ENCODE data around the gene MCC.

The MCC gene

GRCh38 chr5:113242481-113243348 lies 245.5 kb downstream of the MCC start:
- no peaks in the 10 kb centered on the region for H3K36me3 ChIP-seq (ENCODE audit: insufficient read depth, insufficient read length, low read length)
- H3K4me3 ChIP-seq (ENCODE audit: insufficient read length, low read depth): no peak overlapping the region
- H3K27me3 ChIP-seq (ENCODE audit: insufficient read depth, insufficient read length): no peaks in the 10 kb centered on the region
- H3K4me1 ChIP-seq (ENCODE audit: insufficient read depth, insufficient read length): no peaks in the 10 kb centered on the region
- TF ChIP-seq SUZ12 (IDR thresholded peaks at IDR 0.05; ENCODE audit: extremely low read depth, insufficient read depth, insufficient read length) (no peak), ZNF274 (IDR thresholded peaks at IDR 0.05; ENCODE audit: low read depth, low read length) (no peak), YY1 (IDR thresholded peaks at IDR 0.05; ENCODE audit: insufficient read depth, insufficient read length) (no peak)
- no peaks in the 10 kb centered on the region; the same call in 1 of the 2 replicates for H3K9me3 ChIP-seq (ENCODE audit: insufficient read depth, low read length)
- no peak overlapping the region for H3K9ac ChIP-seq (ENCODE audit: insufficient read length, low read depth)
- DNase-seq (ENCODE audit: low read depth, low spot score): no peak

- Histone ChIP-seq H3K4me1 (ENCODE audit: insufficient read depth, insufficient read length) (no peaks in the 10 kb centered on the region), H3K4me3 (ENCODE audit: insufficient read length, low read depth) (no peak overlapping the region), H3K27me3 (ENCODE audit: insufficient read depth, insufficient read length) (no peaks in the 10 kb centered on the region), H3K36me3 (ENCODE audit: insufficient read depth, insufficient read length, low read length) (no peaks in the 10 kb centered on the region), H3K9me3 (ENCODE audit: insufficient read depth, low read length) (no peaks in the 10 kb centered on the region; the same call in 1 of the 2 replicates), H3K9ac (ENCODE audit: insufficient read length, low read depth) (no peak overlapping the region)
- no peak for TF ChIP-seq YY1 (IDR thresholded peaks at IDR 0.05; ENCODE audit: insufficient read depth, insufficient read length)
- TF ChIP-seq SUZ12 (IDR thresholded peaks at IDR 0.05; ENCODE audit: extremely low read depth, insufficient read depth, insufficient read length): no peak
- no peak for TF ChIP-seq ZNF274 (IDR thresholded peaks at IDR 0.05; ENCODE audit: low read depth, low read length)
- no peak for DNase-seq (ENCODE audit: low read depth, low spot score)
These were observed 247.1 kb downstream of the MCC start for GRCh38 chr5:113240951-113241726.

- no peaks in the 10 kb centered on the region for H3K36me3 ChIP-seq (ENCODE audit: insufficient read depth, insufficient read length, low read length)
- no peaks in the 10 kb centered on the region for H3K27me3 ChIP-seq (ENCODE audit: insufficient read depth, insufficient read length)
- H3K9me3 ChIP-seq (ENCODE audit: insufficient read depth, low read length): no peaks in the 10 kb centered on the region
- no peak overlapping the region for H3K9ac ChIP-seq (ENCODE audit: insufficient read length, low read depth)
- TF ChIP-seq ZNF274 (IDR thresholded peaks at IDR 0.05; ENCODE audit: low read depth, low read length) (no peak), YY1 (IDR thresholded peaks at IDR 0.05; ENCODE audit: insufficient read depth, insufficient read length) (no peak), SUZ12 (IDR thresholded peaks at IDR 0.05; ENCODE audit: extremely low read depth, insufficient read depth, insufficient read length) (no peak)
- DNase-seq (ENCODE audit: low read depth, low spot score): no peak
- no peak overlapping the region for H3K4me3 ChIP-seq (ENCODE audit: insufficient read length, low read depth)
- H3K4me1 ChIP-seq (ENCODE audit: insufficient read depth, insufficient read length): no peaks in the 10 kb centered on the region
These were observed 248.2 kb downstream of the MCC start for GRCh38 chr5:113240032-113240431.

DNA sequence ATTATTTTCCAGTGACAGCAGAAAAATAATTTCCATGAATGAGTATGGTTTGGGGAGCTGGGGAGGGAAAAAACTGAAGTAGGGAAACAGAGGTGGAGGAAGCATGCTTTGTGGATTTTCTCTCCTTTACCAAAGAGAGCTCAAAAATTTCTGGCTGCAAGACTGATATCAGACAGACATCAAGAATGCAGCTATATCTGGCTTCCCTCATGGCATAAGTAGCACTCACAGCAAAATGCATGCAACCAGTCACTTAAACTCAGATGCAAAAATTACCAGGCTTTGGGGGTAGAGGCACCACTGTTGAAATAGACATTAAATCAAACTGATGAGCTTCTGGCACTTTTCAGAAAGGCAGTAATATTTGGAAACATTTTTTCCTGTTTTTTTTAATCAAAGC lies 250.4 kb downstream of the MCC start:
- TF ChIP-seq SUZ12 (IDR thresholded peaks at IDR 0.05; ENCODE audit: extremely low read depth, insufficient read depth, insufficient read length) (no peak), YY1 (IDR thresholded peaks at IDR 0.05; ENCODE audit: insufficient read depth, insufficient read length) (no peak), ZNF274 (IDR thresholded peaks at IDR 0.05; ENCODE audit: low read depth, low read length) (no peak)
- H3K27me3 ChIP-seq (ENCODE audit: insufficient read depth, insufficient read length): no peaks in the 10 kb centered on the region
- no peaks in the 10 kb centered on the region for H3K9me3 ChIP-seq (ENCODE audit: insufficient read depth, low read length)
- no peak overlapping the region for H3K9ac ChIP-seq (ENCODE audit: insufficient read length, low read depth)
- H3K36me3 ChIP-seq (ENCODE audit: insufficient read depth, insufficient read length, low read length): no peaks in the 10 kb centered on the region
- no peaks in the 10 kb centered on the region for H3K4me1 ChIP-seq (ENCODE audit: insufficient read depth, insufficient read length)
- DNase-seq (ENCODE audit: low read depth, low spot score): no peak
- no peak overlapping the region for H3K4me3 ChIP-seq (ENCODE audit: insufficient read length, low read depth)

GRCh38 chr5:113236536-113237288 lies 251.5 kb downstream of the MCC start:
- no peak for DNase-seq (ENCODE audit: low read depth, low spot score)
- TF ChIP-seq ZNF274 (IDR thresholded peaks at IDR 0.05; ENCODE audit: low read depth, low read length): no peak
- TF ChIP-seq YY1 (IDR thresholded peaks at IDR 0.05; ENCODE audit: insufficient read depth, insufficient read length): no peak
- TF ChIP-seq SUZ12 (IDR thresholded peaks at IDR 0.05; ENCODE audit: extremely low read depth, insufficient read depth, insufficient read length): no peak
- no peaks in the 10 kb centered on the region for H3K4me1 ChIP-seq (ENCODE audit: insufficient read depth, insufficient read length)

GRCh38 chr5:113235884-113236283 lies 252.4 kb downstream of the MCC start:
- Histone ChIP-seq H3K36me3 (ENCODE audit: insufficient read depth, insufficient read length, low read length) (no peaks in the 10 kb centered on the region), H3K27me3 (ENCODE audit: insufficient read depth, insufficient read length) (no peaks in the 10 kb centered on the region), H3K9me3 (ENCODE audit: insufficient read depth, low read length) (no peaks in the 10 kb centered on the region), H3K4me1 (ENCODE audit: insufficient read depth, insufficient read length) (no peaks in the 10 kb centered on the region), H3K4me3 (ENCODE audit: insufficient read length, low read depth) (no peak overlapping the region), H3K9ac (ENCODE audit: insufficient read length, low read depth) (no peak overlapping the region)
- TF ChIP-seq ZNF274 (IDR thresholded peaks at IDR 0.05; ENCODE audit: low read depth, low read length): no peak
- no peak for TF ChIP-seq YY1 (IDR thresholded peaks at IDR 0.05; ENCODE audit: insufficient read depth, insufficient read length)
- no peak for TF ChIP-seq SUZ12 (IDR thresholded peaks at IDR 0.05; ENCODE audit: extremely low read depth, insufficient read depth, insufficient read length)
- DNase-seq (ENCODE audit: low read depth, low spot score): no peak

More at GRCh38 chr5:113236536-113237288, 251.5 kb downstream of the MCC start:
- H3K36me3 ChIP-seq (ENCODE audit: insufficient read depth, insufficient read length, low read length): no peaks in the 10 kb centered on the region
- H3K9me3 ChIP-seq (ENCODE audit: insufficient read depth, low read length): no peaks in the 10 kb centered on the region
- no peak overlapping the region for H3K4me3 ChIP-seq (ENCODE audit: insufficient read length, low read depth)
- H3K9ac ChIP-seq (ENCODE audit: insufficient read length, low read depth): no peak overlapping the region
- H3K27me3 ChIP-seq (ENCODE audit: insufficient read depth, insufficient read length): no peaks in the 10 kb centered on the region
